GM20000 (cell line): ENCODE results near the gene FRMPD2.

ENCODE experiments used
- DNase-seq: peaks from one replicate; pipeline ENCODE4 v3.0.0; 2012; ENCODE audit warnings: low spot score
- TF ChIP-seq, protein P1 (sequence below): IDR thresholded peaks from 2 replicates; pipeline ENCODE4 v1.5.1; 2012; ENCODE audit warnings: mild to moderate bottlenecking, control low read depth; ENCODE audit errors: extremely low read depth, missing control alignments

Gene FRMPD2

DNA sequence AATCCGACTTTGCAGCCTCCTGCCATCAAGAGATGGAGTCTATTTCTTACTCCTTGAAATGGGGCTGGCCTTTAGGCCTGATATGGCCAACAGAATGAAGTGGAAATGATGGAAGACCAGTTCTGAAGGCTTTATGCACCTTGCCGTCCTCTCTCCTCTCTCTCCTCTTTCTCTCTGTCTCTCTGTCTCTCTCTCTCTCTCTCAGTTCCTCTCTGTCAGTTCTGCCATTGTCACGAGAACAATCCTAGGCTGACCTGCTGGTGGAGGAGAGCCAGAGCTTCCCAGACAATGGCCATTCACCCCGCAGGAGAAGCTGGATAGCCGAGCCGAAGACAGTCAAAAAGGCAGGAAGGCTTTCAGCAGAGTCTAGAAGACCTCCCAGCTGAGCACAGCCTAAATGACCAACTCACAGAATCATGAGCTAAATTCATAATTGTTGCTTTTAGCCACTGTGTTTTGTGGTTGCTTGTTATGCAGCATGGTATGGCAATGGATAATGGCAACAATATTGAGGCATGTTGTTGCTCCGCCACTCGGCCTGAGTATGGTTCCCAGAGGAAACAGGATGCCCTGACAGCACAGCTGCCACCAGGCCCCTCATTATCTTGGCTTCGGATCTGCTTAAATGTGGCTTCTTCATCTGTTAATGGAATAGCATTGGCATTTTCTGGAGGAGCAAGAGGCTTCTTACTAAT lies 35.5 kb downstream of the FRMPD2 start:
- DNase-seq: no peak
- TF ChIP-seq, protein P1, sequence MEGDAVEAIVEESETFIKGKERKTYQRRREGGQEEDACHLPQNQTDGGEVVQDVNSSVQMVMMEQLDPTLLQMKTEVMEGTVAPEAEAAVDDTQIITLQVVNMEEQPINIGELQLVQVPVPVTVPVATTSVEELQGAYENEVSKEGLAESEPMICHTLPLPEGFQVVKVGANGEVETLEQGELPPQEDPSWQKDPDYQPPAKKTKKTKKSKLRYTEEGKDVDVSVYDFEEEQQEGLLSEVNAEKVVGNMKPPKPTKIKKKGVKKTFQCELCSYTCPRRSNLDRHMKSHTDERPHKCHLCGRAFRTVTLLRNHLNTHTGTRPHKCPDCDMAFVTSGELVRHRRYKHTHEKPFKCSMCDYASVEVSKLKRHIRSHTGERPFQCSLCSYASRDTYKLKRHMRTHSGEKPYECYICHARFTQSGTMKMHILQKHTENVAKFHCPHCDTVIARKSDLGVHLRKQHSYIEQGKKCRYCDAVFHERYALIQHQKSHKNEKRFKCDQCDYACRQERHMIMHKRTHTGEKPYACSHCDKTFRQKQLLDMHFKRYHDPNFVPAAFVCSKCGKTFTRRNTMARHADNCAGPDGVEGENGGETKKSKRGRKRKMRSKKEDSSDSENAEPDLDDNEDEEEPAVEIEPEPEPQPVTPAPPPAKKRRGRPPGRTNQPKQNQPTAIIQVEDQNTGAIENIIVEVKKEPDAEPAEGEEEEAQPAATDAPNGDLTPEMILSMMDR: no peak

DNA sequence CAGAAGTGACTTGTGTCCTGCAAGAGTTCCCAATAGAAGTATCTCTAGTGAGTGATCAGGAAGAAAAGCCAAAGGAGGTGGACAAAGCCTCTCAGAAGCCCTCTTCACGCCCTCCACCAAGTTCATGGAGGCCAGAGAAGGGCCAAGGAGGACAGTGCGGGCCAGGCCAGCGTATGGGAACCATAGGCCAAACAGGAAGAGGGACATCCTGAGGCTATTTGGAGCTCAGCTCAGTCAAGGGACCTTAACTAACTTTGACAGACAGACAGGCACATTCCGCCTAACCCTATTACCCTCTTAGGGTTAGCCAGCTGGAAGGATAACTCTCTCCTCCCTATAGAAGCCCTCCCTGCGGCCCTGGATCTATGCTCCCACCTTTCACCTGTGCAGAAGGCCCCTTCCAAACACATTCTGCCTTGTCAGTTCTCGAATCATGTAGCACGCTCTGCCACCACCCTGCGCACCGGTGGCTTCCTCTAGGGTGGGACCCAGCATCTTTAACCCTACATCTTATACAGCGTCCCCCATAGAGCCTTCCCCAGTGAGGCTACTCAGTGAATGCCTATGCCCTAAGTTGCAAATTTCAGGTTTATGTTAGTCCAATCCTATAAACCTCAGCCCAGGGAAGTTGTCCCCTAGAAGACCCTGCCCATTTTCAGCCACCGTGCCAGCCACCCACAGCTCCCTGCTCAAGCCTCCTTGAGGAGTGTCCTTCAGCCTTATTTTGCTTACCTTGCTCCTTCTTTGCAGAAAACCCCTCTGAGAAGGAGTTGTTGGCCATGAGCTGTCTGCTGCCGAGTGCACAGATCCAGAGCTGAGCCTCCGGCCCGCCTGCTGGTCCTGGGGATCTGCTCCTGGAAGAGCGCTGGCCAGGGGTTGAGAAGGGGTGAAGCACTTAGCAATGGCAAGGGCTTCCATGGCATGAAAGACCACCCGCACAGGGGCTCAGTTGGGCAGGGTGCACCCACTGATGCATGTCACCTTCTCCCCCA lies 36.9 kb downstream of the FRMPD2 start:
- TF ChIP-seq, protein P1: no peak
- no peak for DNase-seq

DNA sequence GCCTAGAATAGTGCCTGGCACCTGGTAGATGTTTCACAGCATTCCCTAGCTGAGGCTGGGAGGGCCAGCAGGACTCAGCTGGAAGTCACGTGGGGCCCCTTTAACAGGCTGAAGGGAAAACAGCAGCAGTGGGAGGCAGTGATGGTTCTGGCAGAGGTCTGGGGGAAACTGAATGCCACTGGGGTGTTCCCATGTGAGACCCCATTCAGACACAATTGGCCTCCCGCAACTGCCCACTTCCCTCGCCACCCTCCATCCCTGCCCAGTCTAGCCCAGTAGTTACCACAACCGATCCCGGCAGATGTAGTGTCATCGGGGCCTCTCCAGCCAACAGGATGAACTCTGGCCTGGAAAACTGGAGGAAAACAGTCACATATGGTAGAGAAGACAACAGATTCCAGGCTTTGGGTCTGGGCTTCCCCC lies 38.3 kb downstream of the FRMPD2 start:
- no peak for DNase-seq
- TF ChIP-seq, protein P1: no peak

DNA sequence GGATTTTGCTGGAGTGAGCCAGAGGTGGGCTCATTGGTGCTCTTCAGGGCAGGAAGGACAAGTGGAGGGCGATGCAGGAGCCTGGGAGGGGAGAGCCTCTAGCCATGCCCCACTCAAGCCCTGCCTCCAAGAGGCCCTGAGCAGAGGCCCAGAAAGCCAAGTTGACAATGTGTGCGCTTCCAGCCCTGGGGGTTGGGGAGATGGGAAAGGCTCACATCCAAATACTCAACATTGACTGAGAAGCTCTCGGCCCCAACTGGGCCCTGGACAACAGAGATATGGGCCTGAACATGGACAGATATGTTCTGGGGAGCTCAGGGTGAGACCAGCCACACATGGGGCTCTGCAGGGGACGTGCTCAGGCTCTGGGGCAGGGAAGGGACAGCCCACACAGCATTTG lies 39.0 kb downstream of the FRMPD2 start:
- DNase-seq: no peak
- TF ChIP-seq, protein P1: no peak

DNA sequence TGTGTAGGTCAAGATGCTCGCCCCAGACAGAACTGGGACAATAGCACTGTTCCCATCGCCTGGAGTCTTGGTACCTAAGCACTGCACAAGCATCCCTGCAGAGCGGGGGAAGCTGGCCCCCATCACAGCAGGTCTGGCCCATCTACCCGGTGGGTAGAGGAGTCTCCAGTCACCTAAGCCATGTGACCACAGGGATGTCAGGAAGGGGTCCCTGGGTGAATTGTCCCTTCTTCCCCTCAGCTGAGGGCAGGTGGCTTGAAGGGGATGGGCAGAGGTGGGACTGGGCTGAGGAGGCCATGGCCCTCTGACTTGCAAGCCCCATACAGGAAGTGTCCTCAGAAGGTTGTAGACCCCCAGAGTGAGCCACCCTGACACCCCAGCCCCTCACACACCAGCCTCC lies 39.7 kb downstream of the FRMPD2 start:
- DNase-seq: no peak
- TF ChIP-seq, protein P1: no peak

DNA sequence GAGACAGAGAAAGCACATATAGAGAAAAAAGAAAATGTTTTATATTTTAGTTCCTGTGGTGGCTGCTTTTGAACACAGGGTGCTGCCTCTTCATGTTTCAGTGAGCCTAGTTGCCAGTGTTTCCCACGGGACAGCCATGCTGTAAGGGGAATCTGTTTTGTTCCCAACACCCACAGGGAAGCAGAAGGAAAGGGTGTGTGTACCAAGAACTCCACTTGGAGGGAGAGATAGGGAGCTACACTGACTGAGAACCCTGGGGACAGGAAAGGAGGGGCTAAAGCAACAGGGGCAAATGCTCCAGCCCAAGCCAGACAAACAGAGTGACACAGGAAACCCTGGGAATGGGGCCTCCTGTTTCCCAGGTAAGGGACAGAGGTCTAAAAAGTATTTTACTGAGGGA lies 40.2 kb downstream of the FRMPD2 start:
- DNase-seq: no peak
- TF ChIP-seq, protein P1: no peak

DNA sequence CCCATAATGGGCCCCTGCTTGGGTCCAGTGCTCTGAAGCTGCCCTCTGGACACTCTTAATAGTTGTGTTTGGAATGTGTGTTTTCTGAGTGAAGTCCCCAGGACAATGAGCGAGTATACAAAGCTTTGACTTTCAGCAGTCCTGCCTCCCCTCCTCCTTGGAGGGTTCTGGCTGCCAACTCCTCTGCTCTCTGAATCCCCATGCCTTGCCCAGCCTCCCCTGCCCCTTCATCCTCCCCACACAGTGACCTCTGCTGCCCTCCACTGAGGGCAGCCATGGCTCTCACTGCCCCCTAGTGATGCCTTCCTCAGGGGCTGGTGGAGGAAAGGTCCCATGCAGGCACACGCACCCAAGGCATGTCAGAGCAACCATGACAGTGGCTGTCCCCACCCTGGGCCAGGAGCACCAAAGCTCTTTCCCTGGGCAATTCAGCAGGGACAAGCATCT lies 40.9 kb downstream of the FRMPD2 start:
- TF ChIP-seq, protein P1: no peak
- no peak for DNase-seq
